ENCODE data around the gene ASTL. TPM values are rescaled to one million over a fixed set of nuclear protein-coding genes. Genes with fewer than 3 reads are reported as not detected.

ASTL gene
- polyA plus RNA-seq, 2 donors = 0.26 to 0.32 TPM

- Histone ChIP-seq H3K27me3 (ENCODE audit: control insufficient read depth in 1 of 2, insufficient read depth in 2 of 2, low read length in 2 of 2) (no peaks in the 10 kb centered on the region), H3K4me1 (ENCODE audit: control insufficient read depth in 2 of 2, insufficient read depth in 2 of 2, low read length in 1 of 2) (peaks cover 5% of the 10 kb centered on the region in 2 donors), H3K36me3 (ENCODE audit: control insufficient read depth in 2 of 2, insufficient read depth in 2 of 2, low read length in 1 of 2) (no peaks in the 10 kb centered on the region), H3K27ac (ENCODE audit: low read depth in 2 of 2, low read length in 1 of 2) (no peak overlapping the region), H3K9me3 (ENCODE audit: control insufficient read depth in 2 of 2, insufficient read depth in 1 of 2, low read depth in 1 of 2, low read length in 1 of 2) (no peaks in the 10 kb centered on the region), H3K4me3 (ENCODE audit: low read depth in 1 of 2, low read length in 2 of 2) (no peak overlapping the region)
- WGBS, 2 donors = 88 to 97% methylated on average over 7 of the region's 7 CpGs
Measured at GRCh38 chr2:96153291-96153713, 15.0 kb upstream of the ASTL start.

GRCh38 chr2:96152304-96153161 lies 14.2 kb upstream of the ASTL start:
- Histone ChIP-seq H3K36me3 (ENCODE audit: control insufficient read depth in 2 of 2, insufficient read depth in 2 of 2, low read length in 1 of 2) (no peaks in the 10 kb centered on the region), H3K27ac (ENCODE audit: low read depth in 2 of 2, low read length in 1 of 2) (no peak overlapping the region), H3K4me3 (ENCODE audit: low read depth in 1 of 2, low read length in 2 of 2) (no peak overlapping the region), H3K27me3 (ENCODE audit: control insufficient read depth in 1 of 2, insufficient read depth in 2 of 2, low read length in 2 of 2) (no peaks in the 10 kb centered on the region), H3K4me1 (ENCODE audit: control insufficient read depth in 2 of 2, insufficient read depth in 2 of 2, low read length in 1 of 2) (peaks cover 2 to 7% of the 10 kb centered on the region in 2 donors), H3K9me3 (ENCODE audit: control insufficient read depth in 2 of 2, insufficient read depth in 1 of 2, low read depth in 1 of 2, low read length in 1 of 2) (no peaks in the 10 kb centered on the region)
- WGBS, 2 donors = 78 to 79% methylated on average over 11 to 13 of the region's 13 CpGs

- 91 to 94% methylated on average over 9 of the region's 9 CpGs for WGBS, 2 donors
- no peaks in the 10 kb centered on the region for H3K36me3 ChIP-seq (ENCODE audit: control insufficient read depth in 2 of 2, insufficient read depth in 2 of 2, low read length in 1 of 2)
- H3K27ac ChIP-seq (ENCODE audit: low read depth in 2 of 2, low read length in 1 of 2) = no peak overlapping the region
- no peaks in the 10 kb centered on the region for H3K27me3 ChIP-seq (ENCODE audit: control insufficient read depth in 1 of 2, insufficient read depth in 2 of 2, low read length in 2 of 2)
- no peaks in the 10 kb centered on the region for H3K9me3 ChIP-seq (ENCODE audit: control insufficient read depth in 2 of 2, insufficient read depth in 1 of 2, low read depth in 1 of 2, low read length in 1 of 2)
- H3K4me1 ChIP-seq (ENCODE audit: control insufficient read depth in 2 of 2, insufficient read depth in 2 of 2, low read length in 1 of 2) = peaks cover 1 to 7% of the 10 kb centered on the region in 2 donors
- H3K4me3 ChIP-seq (ENCODE audit: low read depth in 1 of 2, low read length in 2 of 2) = no peak overlapping the region
Measured at GRCh38 chr2:96151595-96152303, 13.4 kb upstream of the ASTL start.

- no peaks in the 10 kb centered on the region for H3K27me3 ChIP-seq (ENCODE audit: control insufficient read depth in 1 of 2, insufficient read depth in 2 of 2, low read length in 2 of 2)
- H3K4me3 ChIP-seq (ENCODE audit: low read depth in 1 of 2, low read length in 2 of 2) = no peak overlapping the region
- no peaks in the 10 kb centered on the region for H3K36me3 ChIP-seq (ENCODE audit: control insufficient read depth in 2 of 2, insufficient read depth in 2 of 2, low read length in 1 of 2)
- H3K9me3 ChIP-seq (ENCODE audit: control insufficient read depth in 2 of 2, insufficient read depth in 1 of 2, low read depth in 1 of 2, low read length in 1 of 2) = no peaks in the 10 kb centered on the region
- no peak overlapping the region for H3K27ac ChIP-seq (ENCODE audit: low read depth in 2 of 2, low read length in 1 of 2)
- peaks cover 2 to 7% of the 10 kb centered on the region in 2 donors for H3K4me1 ChIP-seq (ENCODE audit: control insufficient read depth in 2 of 2, insufficient read depth in 2 of 2, low read length in 1 of 2)
- WGBS, 2 donors = 89 to 94% methylated on average over 14 of the region's 14 CpGs
Measured at GRCh38 chr2:96150791-96151594, 12.7 kb upstream of the ASTL start.

GRCh38 chr2:96150007-96150640 lies 11.8 kb upstream of the ASTL start:
- Histone ChIP-seq H3K4me1 (ENCODE audit: control insufficient read depth in 2 of 2, insufficient read depth in 2 of 2, low read length in 1 of 2) (peaks cover 3 to 7% of the 10 kb centered on the region in 2 donors), H3K9me3 (ENCODE audit: control insufficient read depth in 2 of 2, insufficient read depth in 1 of 2, low read depth in 1 of 2, low read length in 1 of 2) (no peaks in the 10 kb centered on the region), H3K27ac (ENCODE audit: low read depth in 2 of 2, low read length in 1 of 2) (no peak overlapping the region), H3K4me3 (ENCODE audit: low read depth in 1 of 2, low read length in 2 of 2) (no peak overlapping the region), H3K27me3 (ENCODE audit: control insufficient read depth in 1 of 2, insufficient read depth in 2 of 2, low read length in 2 of 2) (no peaks in the 10 kb centered on the region), H3K36me3 (ENCODE audit: control insufficient read depth in 2 of 2, insufficient read depth in 2 of 2, low read length in 1 of 2) (no peaks in the 10 kb centered on the region)
- 93% methylated on average over 6 of the region's 6 CpGs for WGBS, 2 donors

- H3K9me3 ChIP-seq (ENCODE audit: control insufficient read depth in 2 of 2, insufficient read depth in 1 of 2, low read depth in 1 of 2, low read length in 1 of 2) = no peaks in the 10 kb centered on the region
- H3K27me3 ChIP-seq (ENCODE audit: control insufficient read depth in 1 of 2, insufficient read depth in 2 of 2, low read length in 2 of 2) = no peaks in the 10 kb centered on the region
- H3K36me3 ChIP-seq (ENCODE audit: control insufficient read depth in 2 of 2, insufficient read depth in 2 of 2, low read length in 1 of 2) = no peaks in the 10 kb centered on the region
- no peak overlapping the region for H3K4me3 ChIP-seq (ENCODE audit: low read depth in 1 of 2, low read length in 2 of 2)
- WGBS, 2 donors = 36% methylated on average over 29 of the region's 29 CpGs
- H3K4me1 ChIP-seq (ENCODE audit: control insufficient read depth in 2 of 2, insufficient read depth in 2 of 2, low read length in 1 of 2) = peaks cover 14% of the 10 kb centered on the region in 2 donors
- H3K27ac ChIP-seq (ENCODE audit: low read depth in 2 of 2, low read length in 1 of 2) = peak overlapping the region; percentile 14 to 53
Measured at GRCh38 chr2:96148410-96149217, 10.3 kb upstream of the ASTL start.

GRCh38 chr2:96147593-96148201 lies 9.4 kb upstream of the ASTL start:
- Histone ChIP-seq H3K27me3 (ENCODE audit: control insufficient read depth in 1 of 2, insufficient read depth in 2 of 2, low read length in 2 of 2) (no peaks in the 10 kb centered on the region), H3K27ac (ENCODE audit: low read depth in 2 of 2, low read length in 1 of 2) (peak overlapping the region in 1 of 2 donors; percentile 14), H3K9me3 (ENCODE audit: control insufficient read depth in 2 of 2, insufficient read depth in 1 of 2, low read depth in 1 of 2, low read length in 1 of 2) (no peaks in the 10 kb centered on the region), H3K4me3 (ENCODE audit: low read depth in 1 of 2, low read length in 2 of 2) (no peak overlapping the region), H3K36me3 (ENCODE audit: control insufficient read depth in 2 of 2, insufficient read depth in 2 of 2, low read length in 1 of 2) (no peaks in the 10 kb centered on the region), H3K4me1 (ENCODE audit: control insufficient read depth in 2 of 2, insufficient read depth in 2 of 2, low read length in 1 of 2) (peaks cover 14% of the 10 kb centered on the region in 2 donors)
- WGBS, 2 donors = 75 to 76% methylated on average over 9 of the region's 9 CpGs

GRCh38 chr2:96146881-96147592 lies 8.7 kb upstream of the ASTL start:
- Histone ChIP-seq H3K27me3 (ENCODE audit: control insufficient read depth in 1 of 2, insufficient read depth in 2 of 2, low read length in 2 of 2) (no peaks in the 10 kb centered on the region), H3K9me3 (ENCODE audit: control insufficient read depth in 2 of 2, insufficient read depth in 1 of 2, low read depth in 1 of 2, low read length in 1 of 2) (no peaks in the 10 kb centered on the region), H3K4me1 (ENCODE audit: control insufficient read depth in 2 of 2, insufficient read depth in 2 of 2, low read length in 1 of 2) (peaks cover 14 to 16% of the 10 kb centered on the region in 2 donors), H3K27ac (ENCODE audit: low read depth in 2 of 2, low read length in 1 of 2) (peak overlapping the region; percentile 45 to 46), H3K4me3 (ENCODE audit: low read depth in 1 of 2, low read length in 2 of 2) (no peak overlapping the region), H3K36me3 (ENCODE audit: control insufficient read depth in 2 of 2, insufficient read depth in 2 of 2, low read length in 1 of 2) (no peaks in the 10 kb centered on the region)
- 79 to 86% methylated on average over 9 of the region's 9 CpGs for WGBS, 2 donors
